Lower lobe of right lung (tissue), 2 donors: ENCODE results near the gene NTSR1. TPM values are rescaled to one million over a fixed set of nuclear protein-coding genes. Genes with fewer than 3 reads are reported as not detected.

Experiments
- ATAC-seq, 2 donors: fragments of 200-7000 bp; cut with Tn5 transposase; one replicate each; pipeline ENCODE4 v1.9.1; 2020 to 2022; ENCODE audit warnings: mild to moderate bottlenecking in 2 of 2, moderate library complexity in 2 of 2
- DNase-seq: peaks from one replicate; pipeline ENCODE4 v3.0.0-alpha.2; 2020
- H3K27ac ChIP-seq: fragments of 200-600 bp; one replicate; pipeline ENCODE4 v1.8.0; 2022
- H3K27me3 ChIP-seq: fragments of 200-600 bp; one replicate; pipeline ENCODE4 v1.8.0; 2022; ENCODE audit warnings: low read depth
- H3K36me3 ChIP-seq: fragments of 200-600 bp; one replicate; pipeline ENCODE4 v1.8.0; 2022; ENCODE audit warnings: mild to moderate bottlenecking
- H3K4me1 ChIP-seq: fragments of 200-600 bp; one replicate; pipeline ENCODE4 v1.8.0; 2022
- H3K4me3 ChIP-seq: fragments of 200-600 bp; one replicate; pipeline ENCODE4 v1.8.0; 2022; ENCODE audit warnings: mild to moderate bottlenecking
- H3K9me3 ChIP-seq: fragments of 200-600 bp; one replicate; pipeline ENCODE4 v1.8.0; 2022
- CTCF ChIP-seq: fragments of 200-600 bp; IDR thresholded peaks from one replicate; pipeline ENCODE4 v1.8.0; 2022; ENCODE audit warnings: antibody characterized with exemption, mild to moderate bottlenecking
- intact Hi-C: fragments of 100-400 bp; cut with DNase I; formaldehyde crosslinking; loops from one replicate; pipeline ENCODE4 v1.11.0; 2022
- total RNA-seq: library from RNA; stranded (reverse); fragmentation: NEBNext Ultra II Directional; extraction: Animal tissue kit (Norgen Biotek cat#: 25700); gene quantifications from one replicate; pipeline ENCODE4 v1.2.1, GENCODE V29; 2021
- donor health status: DM: no; HTN: yes; CAD: no; lungs with severe emphysema.

Gene NTSR1
- total RNA-seq, 1 donor from 2014 or later: not detected

- no peaks in the 10 kb centered on the region for H3K36me3 ChIP-seq
- DNase-seq (peak; percentile 29), ATAC-seq (no peak)
- H3K9me3 ChIP-seq: no peaks in the 10 kb centered on the region
- peaks cover 29% of the 10 kb centered on the region for H3K27me3 ChIP-seq
- H3K4me1 ChIP-seq: no peaks in the 10 kb centered on the region
- intact Hi-C loops: no loop called here
- H3K27ac ChIP-seq: no peak overlapping the region
- TF ChIP-seq CTCF: no peak
- H3K4me3 ChIP-seq: no peak overlapping the region
Measured at GRCh38 chr20:62769346-62770071, 60.9 kb downstream of the NTSR1 start.

DNA sequence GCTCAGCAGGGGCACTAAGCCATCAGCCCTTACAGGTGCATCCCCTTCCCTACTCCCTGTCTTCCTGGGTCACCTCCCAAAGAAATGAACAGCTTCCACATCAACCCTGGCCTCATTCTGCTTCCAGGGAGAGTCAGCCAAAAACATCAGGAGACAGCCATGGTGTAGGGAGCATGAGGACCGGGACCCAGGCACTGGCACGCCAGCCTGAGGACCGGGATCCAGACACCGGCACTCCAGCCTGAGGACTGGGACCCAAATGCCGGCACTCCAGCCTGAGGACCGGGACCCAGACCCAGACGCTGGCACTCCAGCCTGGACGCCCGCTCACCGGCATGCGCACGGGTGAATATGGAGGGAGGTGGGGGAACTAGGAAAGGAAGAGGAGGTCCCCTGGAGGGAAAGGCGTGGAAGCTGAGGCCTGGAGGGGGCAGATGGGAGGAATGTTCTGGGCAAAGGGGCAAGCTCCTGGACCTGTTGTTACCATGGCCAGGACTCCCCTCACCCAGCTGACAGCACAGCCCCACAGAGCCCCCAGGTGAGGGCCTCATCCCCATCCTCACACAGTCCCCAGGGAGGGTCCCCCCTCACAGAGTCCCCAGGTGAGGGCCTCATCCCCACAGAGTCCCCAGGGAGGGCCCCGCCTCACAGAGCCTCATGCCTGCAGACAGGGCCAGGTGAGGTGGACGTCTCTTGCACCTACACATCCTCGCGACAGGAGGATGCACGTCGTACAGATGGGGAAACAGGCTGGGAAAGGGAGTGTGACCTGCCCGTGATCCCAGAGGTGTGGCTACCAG lies 61.7 kb downstream of the NTSR1 start:
- peak; percentile 44 for DNase-seq
- H3K4me3 ChIP-seq: no peak overlapping the region
- no peak for ATAC-seq
- H3K4me1 ChIP-seq: no peaks in the 10 kb centered on the region
- TF ChIP-seq CTCF: no peak
- no peaks in the 10 kb centered on the region for H3K36me3 ChIP-seq
- H3K9me3 ChIP-seq: no peaks in the 10 kb centered on the region
- intact Hi-C loops: no loop called here
- no peak overlapping the region for H3K27ac ChIP-seq
- peaks cover 22% of the 10 kb centered on the region for H3K27me3 ChIP-seq

DNA sequence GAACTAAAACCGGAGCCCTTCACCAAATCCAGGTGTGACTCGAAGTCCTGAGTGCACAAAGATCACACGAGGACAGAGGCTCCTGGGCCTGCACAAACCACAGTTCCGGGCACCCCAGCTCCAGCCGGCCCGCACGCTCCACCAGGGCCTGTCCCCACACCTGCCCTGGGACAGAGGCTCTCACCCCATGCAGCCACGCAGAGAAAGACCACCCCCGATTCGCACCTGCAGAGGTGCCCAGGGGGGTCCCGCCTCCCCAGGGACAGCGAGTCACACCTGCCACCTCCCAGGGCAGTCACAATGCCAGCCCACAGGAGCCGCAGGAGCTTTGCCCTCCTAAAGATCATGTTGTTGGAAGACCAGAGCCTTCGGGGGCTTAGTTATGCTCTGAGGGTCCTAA lies 62.3 kb downstream of the NTSR1 start:
- H3K9me3 ChIP-seq: no peaks in the 10 kb centered on the region
- H3K4me3 ChIP-seq: no peak overlapping the region
- H3K27ac ChIP-seq: no peak overlapping the region
- no peaks in the 10 kb centered on the region for H3K4me1 ChIP-seq
- H3K27me3 ChIP-seq: peaks cover 17% of the 10 kb centered on the region
- intact Hi-C loops: no loop called here
- ATAC-seq: no peak
- no peak for DNase-seq
- H3K36me3 ChIP-seq: no peaks in the 10 kb centered on the region
- no peak for TF ChIP-seq CTCF

GRCh38 chr20:62771396-62772102 lies 62.9 kb downstream of the NTSR1 start:
- no peak for DNase-seq
- H3K4me1 ChIP-seq: peaks cover 3% of the 10 kb centered on the region

More at GRCh38 chr20:62771396-62772102, 62.9 kb downstream of the NTSR1 start:
- ATAC-seq: no peak
- Histone ChIP-seq H3K36me3 (no peaks in the 10 kb centered on the region), H3K27ac (no peak overlapping the region), H3K4me3 (no peak overlapping the region), H3K27me3 (peaks cover 13% of the 10 kb centered on the region), H3K9me3 (no peaks in the 10 kb centered on the region)
- no peak for TF ChIP-seq CTCF
- intact Hi-C loops: no loop called here
